Liver (tissue), 9 donors: ENCODE data around the gene SCYGR1. TPM values are rescaled to one million over a fixed set of nuclear protein-coding genes. Genes with fewer than 3 reads are reported as not detected.

Experiments
- DNase-seq: peaks from one replicate; pipeline ENCODE4 v3.0.0-alpha.2; 2017; ENCODE audit warnings: low spot score
- H3K27ac ChIP-seq, 2 donors: one replicate each; pipeline ENCODE4 v1.7.0; 2013; ENCODE audit warnings: inconsistent platforms in 2 of 2, low read length in 2 of 2, control low read depth in 1 of 2, low read depth in 1 of 2, mild to moderate bottlenecking in 1 of 2
- H3K27me3 ChIP-seq, 4 donors: one replicate each; pipeline versions ENCODE4 v1.6.1 to v1.7.0; 2013; ENCODE audit warnings: low read length in 3 of 4, inconsistent platforms in 1 of 4, mild to moderate bottlenecking in 1 of 4, moderate library complexity in 1 of 4; ENCODE audit not compliant: control insufficient read depth in 4 of 4, insufficient read depth in 4 of 4
- H3K36me3 ChIP-seq, 4 donors: one replicate each; pipeline versions ENCODE4 v1.6.1 to v1.7.0; 2013; ENCODE audit warnings: low read length in 3 of 4, mild to moderate bottlenecking in 3 of 4, low read depth in 1 of 4, moderate library complexity in 1 of 4; ENCODE audit not compliant: control insufficient read depth in 4 of 4, insufficient read depth in 3 of 4
- H3K4me1 ChIP-seq, 4 donors: one replicate each; pipeline versions ENCODE4 v1.6.1 to v1.7.0; 2013; ENCODE audit warnings: low read length in 3 of 4, mild to moderate bottlenecking in 3 of 4, moderate library complexity in 1 of 4; ENCODE audit not compliant: control insufficient read depth in 4 of 4, insufficient read depth in 4 of 4
- H3K4me3 ChIP-seq, 3 donors: one replicate each; pipeline versions ENCODE4 v1.6.1 to v1.7.0; 2013; ENCODE audit warnings: low read length in 3 of 3, control low read depth in 1 of 3, low read depth in 1 of 3, mild to moderate bottlenecking in 1 of 3
- H3K9ac ChIP-seq, 2 donors: one replicate each; pipeline ENCODE4 v1.7.0; 2013; ENCODE audit warnings: low read length in 2 of 2, mild to moderate bottlenecking in 2 of 2, moderate library complexity in 2 of 2, control low read depth in 1 of 2, low read depth in 1 of 2
- H3K9me3 ChIP-seq, 4 donors: one replicate each; pipeline versions ENCODE4 v1.6.1 to v1.7.0; 2013; ENCODE audit warnings: low read length in 3 of 4; ENCODE audit not compliant: control insufficient read depth in 4 of 4
- ATF3 ChIP-seq: IDR thresholded peaks from 2 replicates; pipeline ENCODE4 v1.6.1; 2016; ENCODE audit warnings: antibody characterized with exemption
- EGR1 ChIP-seq, 2 donors: IDR thresholded peaks; 2 replicates each; pipeline ENCODE4 v1.6.1; 2016 to 2018; ENCODE audit warnings: antibody characterized with exemption in 2 of 2, low read depth in 2 of 2
- FOXA1 ChIP-seq: IDR thresholded peaks from 2 replicates; pipeline ENCODE4 v1.6.1; 2016; ENCODE audit warnings: antibody characterized with exemption
- FOXA2 ChIP-seq: IDR thresholded peaks from 2 replicates; pipeline ENCODE4 v1.6.1; 2016; ENCODE audit warnings: antibody characterized with exemption
- GABPA ChIP-seq, 2 donors: IDR thresholded peaks in 1 of 2; conservative IDR thresholded peaks in 1 of 2; 2 replicates each; pipeline ENCODE4 v1.6.1; 2016; ENCODE audit warnings: antibody characterized with exemption in 2 of 2, mild to moderate bottlenecking in 1 of 2, moderate library complexity in 1 of 2
- HNF4A ChIP-seq, 2 donors: conservative IDR thresholded peaks; 2 replicates each; pipeline ENCODE4 v1.6.1; 2016; ENCODE audit warnings: antibody characterized with exemption in 2 of 2, mild to moderate bottlenecking in 2 of 2
- NR2F2 ChIP-seq: IDR thresholded peaks from 2 replicates; pipeline ENCODE4 v1.6.1; 2016; ENCODE audit warnings: antibody characterized with exemption
- REST ChIP-seq: IDR thresholded peaks from 2 replicates; pipeline ENCODE4 v1.6.1; 2016; ENCODE audit warnings: antibody characterized with exemption, mild to moderate bottlenecking
- RXRA ChIP-seq, 2 donors: IDR thresholded peaks; 2 replicates each; pipeline ENCODE4 v1.6.1; 2017 to 2018; ENCODE audit warnings: antibody characterized with exemption in 2 of 2, mild to moderate bottlenecking in 1 of 2
- TAF1 ChIP-seq: conservative IDR thresholded peaks from 2 replicates; pipeline ENCODE4 v1.6.1; 2016; ENCODE audit warnings: antibody characterized with exemption, mild to moderate bottlenecking
- YY1 ChIP-seq: IDR thresholded peaks from 2 replicates; pipeline ENCODE4 v1.6.1; 2016; ENCODE audit warnings: antibody characterized with exemption, mild to moderate bottlenecking
- ZBTB33 ChIP-seq: IDR thresholded peaks from 2 replicates; pipeline ENCODE4 v1.6.1; 2016; ENCODE audit warnings: antibody characterized with exemption
- WGBS: extraction: QIAGEN DNeasy Blood & Tissue Kit; methylation state at CpG from one replicate; pipeline ENCODE4 v1.1.7; 2013; 5-methylcytosine and 5-hydroxymethylcytosine counted together
- polyA plus RNA-seq, 2 donors: library from polyadenylated mRNA; stranded (reverse) in 1 of 2; unstranded in 1 of 2; fragments of 200-250 nt in 1 of 2; fragments of >200 nt in 1 of 2; fragmentation: Nextera tagmentation in 1 of 2; extraction: Ambion mirVana in 1 of 2; gene quantifications; one replicate each; pipeline versions ENCODE4 v1.2.1 to v1.2.3, GENCODE V29; 2013 to 2015
- total RNA-seq, 2 donors: library from RNA; depleted of rRNA; stranded (reverse); fragments of >200 nt; gene quantifications; one replicate each; pipeline ENCODE4 v1.2.3, GENCODE V29; 2014
- TF ChIP-seq, protein P1 (sequence below): IDR thresholded peaks from 2 replicates; pipeline ENCODE4 v1.6.1; 2016; ENCODE audit warnings: antibody characterized with exemption
- donor health status: healthy.
- donor health status: healthy.
- donor health status: healthy.
- donor health status: healthy.
- donor health status: healthy.

SCYGR1 gene
- total and polyA plus RNA-seq, 4 donors = not detected

GRCh38 chr2:227374158-227374557, 13.6 kb downstream of the SCYGR1 start (continued):
- TF ChIP-seq REST (no peak), RXRA (IDR thresholded peaks at IDR 0.05) (no peak), ZBTB33 (no peak), EGR1 (IDR thresholded peaks at IDR 0.05; ENCODE audit: low read depth in 2 of 2) (no peak)

DNA sequence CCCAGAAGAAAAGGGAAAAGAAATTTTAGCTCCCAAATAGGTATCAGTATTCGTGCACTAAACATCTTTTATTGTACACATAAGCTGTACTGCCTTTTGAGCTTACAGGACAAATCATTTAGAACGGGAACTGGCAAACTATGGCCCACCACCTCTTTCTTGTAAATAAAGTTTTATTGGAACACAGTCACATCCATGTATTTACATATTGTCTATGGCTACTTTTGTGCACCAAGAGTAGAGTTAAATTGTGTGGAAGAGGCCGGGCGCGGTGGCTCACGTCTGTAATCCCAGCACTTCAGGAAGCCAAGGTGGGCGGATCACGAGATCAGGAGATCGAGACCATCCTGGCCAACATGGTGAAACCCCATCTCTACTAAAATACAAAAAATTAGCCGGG, 14.4 kb downstream of the SCYGR1 start:
- Histone ChIP-seq H3K4me1 (no peaks in the 10 kb centered on the region), H3K36me3 (no peaks in the 10 kb centered on the region), H3K4me3 (no peak overlapping the region), H3K27ac (no peak overlapping the region), H3K9me3 (no peaks in the 10 kb centered on the region), H3K9ac (no peak overlapping the region), H3K27me3 (no peaks in the 10 kb centered on the region)
- no peak for DNase-seq
- WGBS = 92% methylated on average over 10 of the region's 10 CpGs
- no peak for TF ChIP-seq RXRA (IDR thresholded peaks at IDR 0.05)

DNA sequence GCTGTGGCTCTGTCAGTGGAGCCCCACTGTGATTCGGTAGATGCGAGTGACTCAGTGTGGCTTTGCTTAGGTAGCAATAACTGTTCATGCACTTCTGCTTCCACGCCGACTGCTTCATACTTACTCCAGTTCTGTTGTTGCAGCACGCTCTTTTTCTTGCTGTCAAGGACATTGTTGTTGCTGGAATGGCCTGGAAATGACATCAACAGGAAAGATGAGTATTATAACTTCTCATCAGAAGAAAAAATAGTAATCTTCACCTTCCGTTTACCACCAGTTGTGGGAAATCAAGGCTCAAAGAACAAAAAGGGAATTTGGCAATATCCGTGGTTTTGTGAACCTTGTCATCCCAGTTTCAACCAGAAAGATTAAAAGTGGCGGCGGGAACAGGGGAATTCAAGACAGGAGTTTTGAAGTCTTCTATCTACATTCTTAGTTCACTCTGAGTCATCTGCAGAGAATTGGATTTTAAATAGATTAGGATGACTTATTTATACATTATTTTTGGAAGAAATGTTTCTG, 16.9 kb downstream of the SCYGR1 start:
- no peak for TF ChIP-seq NR2F2
- TF ChIP-seq FOXA2 = no peak
- no peak for TF ChIP-seq HNF4A (conservative IDR thresholded peaks at IDR 0.05)
- TF ChIP-seq ZBTB33 = no peak
- no peak for TF ChIP-seq FOXA1
- TF ChIP-seq GABPA (IDR thresholded peaks at IDR 0.05 in 1 of 2, conservative IDR thresholded peaks at IDR 0.05 in 1 of 2) = no peak
- TF ChIP-seq EGR1 (IDR thresholded peaks at IDR 0.05; ENCODE audit: low read depth in 2 of 2) = no peak
- no peak for TF ChIP-seq REST
- no peak for TF ChIP-seq YY1
- TF ChIP-seq ATF3 = no peak
- TF ChIP-seq TAF1 = no peak
- TF ChIP-seq, protein P1, sequence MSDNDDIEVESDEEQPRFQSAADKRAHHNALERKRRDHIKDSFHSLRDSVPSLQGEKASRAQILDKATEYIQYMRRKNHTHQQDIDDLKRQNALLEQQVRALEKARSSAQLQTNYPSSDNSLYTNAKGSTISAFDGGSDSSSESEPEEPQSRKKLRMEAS = no peak
- DNase-seq = no peak
- H3K27ac ChIP-seq = no peak overlapping the region

More for the DNA sequence above, 16.9 kb downstream of the SCYGR1 start:
- Histone ChIP-seq H3K9ac (no peak overlapping the region), H3K27me3 (no peaks in the 10 kb centered on the region), H3K4me1 (no peaks in the 10 kb centered on the region), H3K4me3 (no peak overlapping the region), H3K36me3 (no peaks in the 10 kb centered on the region), H3K9me3 (no peaks in the 10 kb centered on the region)
- 72% methylated on average over 9 of the region's 9 CpGs for WGBS
